SKM-1 treated with dmso at 0.1 percent for 144 hours (cell line): ENCODE results near the gene ANKS1B.
"Not testable (repeated sequence)": the region's sequence is repeated elsewhere in the genome, so short reads cannot be mapped to it uniquely, and the experiment has no call there.

Experiments
- DNase-seq: peaks from one replicate; lab custom pipeline; 2025; ENCODE audit not compliant: unreplicated experiment; lab: John Stamatoyannopoulos, UW

Gene ANKS1B

GRCh38 chr12:98852181-98852580 is 1132.6 kb downstream of the ANKS1B start:
- no peak for DNase-seq

DNA sequence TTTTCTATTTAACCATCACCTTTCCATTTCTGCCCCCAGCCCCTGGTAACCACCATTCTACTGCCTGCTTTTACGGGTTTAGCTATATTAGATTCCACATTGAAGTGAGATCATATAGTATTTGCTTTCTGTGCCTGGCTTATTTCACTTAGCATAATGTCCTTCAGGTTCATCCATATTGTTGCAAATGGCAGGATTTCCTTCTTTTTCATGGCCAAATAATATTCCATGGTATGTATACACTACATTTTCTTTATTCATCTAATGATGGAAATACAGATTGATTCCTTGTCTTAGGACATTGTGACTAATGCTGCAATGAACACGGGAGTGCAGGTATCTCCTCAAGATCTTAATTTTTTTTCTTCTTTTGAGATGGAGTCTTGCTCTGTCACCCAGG is 1137.5 kb downstream of the ANKS1B start:
- no peak for DNase-seq

DNA sequence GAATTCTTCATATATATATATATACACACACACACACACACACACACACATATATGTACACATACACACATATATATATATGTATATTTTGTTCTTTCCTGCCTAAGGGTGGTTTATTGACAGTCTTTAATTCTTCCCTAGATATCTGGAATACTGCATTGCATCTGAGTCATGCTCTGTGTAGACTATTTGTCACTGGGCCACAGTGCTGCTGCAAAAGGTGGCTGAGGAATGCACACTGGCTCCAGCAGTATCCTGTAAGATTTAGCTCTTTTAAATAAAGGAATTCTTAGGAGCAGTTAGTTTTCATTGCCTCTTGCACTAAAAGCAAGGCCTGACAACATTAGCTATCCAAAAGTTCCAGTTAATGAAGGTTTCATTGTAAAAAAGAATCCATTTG is 1138.8 kb downstream of the ANKS1B start:
- DNase-seq = no peak

DNA sequence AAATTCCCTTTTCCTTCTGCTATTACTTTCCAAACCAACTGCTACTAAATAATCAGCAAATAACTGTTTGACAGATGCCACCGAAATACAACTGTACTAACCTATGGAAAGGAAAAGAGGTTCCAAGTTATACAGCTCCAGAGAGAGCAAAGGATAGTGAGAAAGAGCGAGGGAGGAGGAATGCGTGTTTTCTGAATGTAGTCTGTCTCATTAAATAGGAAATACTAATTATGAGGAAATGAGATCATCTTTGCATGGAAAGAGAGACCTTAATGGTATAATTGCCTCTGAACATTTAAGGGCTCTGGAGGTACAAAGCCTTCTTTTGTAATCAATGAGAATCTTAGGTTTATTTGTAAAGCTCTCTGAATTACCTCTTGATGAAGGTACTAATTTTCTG is 1144.4 kb downstream of the ANKS1B start:
- DNase-seq = no peak

DNA sequence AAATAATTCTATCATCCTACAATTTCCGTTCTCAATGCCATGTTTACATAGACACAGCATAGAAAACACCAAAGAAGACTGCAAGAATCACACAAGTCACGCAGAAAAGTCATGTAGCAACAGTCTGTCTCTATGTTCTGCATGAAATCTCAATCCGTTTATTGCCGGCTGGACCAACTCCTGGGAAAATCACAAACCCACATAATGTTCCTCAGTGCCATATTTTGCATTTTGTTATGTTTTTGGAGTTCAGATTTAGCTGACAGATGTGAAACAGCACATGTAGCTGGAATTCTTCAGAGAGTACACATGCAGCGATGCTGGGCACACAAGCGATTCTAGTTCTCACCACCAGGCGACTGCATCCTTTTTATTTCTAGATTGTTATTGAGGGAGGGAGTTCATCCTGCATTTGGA is 1146.5 kb downstream of the ANKS1B start:
- no peak for DNase-seq

- not testable (repeated sequence) for DNase-seq
Measured at GRCh38 chr12:98837134-98837752, 1147.5 kb downstream of the ANKS1B start.

- DNase-seq = no peak
Measured at GRCh38 chr12:98830657-98831056, 1154.1 kb downstream of the ANKS1B start.

DNA sequence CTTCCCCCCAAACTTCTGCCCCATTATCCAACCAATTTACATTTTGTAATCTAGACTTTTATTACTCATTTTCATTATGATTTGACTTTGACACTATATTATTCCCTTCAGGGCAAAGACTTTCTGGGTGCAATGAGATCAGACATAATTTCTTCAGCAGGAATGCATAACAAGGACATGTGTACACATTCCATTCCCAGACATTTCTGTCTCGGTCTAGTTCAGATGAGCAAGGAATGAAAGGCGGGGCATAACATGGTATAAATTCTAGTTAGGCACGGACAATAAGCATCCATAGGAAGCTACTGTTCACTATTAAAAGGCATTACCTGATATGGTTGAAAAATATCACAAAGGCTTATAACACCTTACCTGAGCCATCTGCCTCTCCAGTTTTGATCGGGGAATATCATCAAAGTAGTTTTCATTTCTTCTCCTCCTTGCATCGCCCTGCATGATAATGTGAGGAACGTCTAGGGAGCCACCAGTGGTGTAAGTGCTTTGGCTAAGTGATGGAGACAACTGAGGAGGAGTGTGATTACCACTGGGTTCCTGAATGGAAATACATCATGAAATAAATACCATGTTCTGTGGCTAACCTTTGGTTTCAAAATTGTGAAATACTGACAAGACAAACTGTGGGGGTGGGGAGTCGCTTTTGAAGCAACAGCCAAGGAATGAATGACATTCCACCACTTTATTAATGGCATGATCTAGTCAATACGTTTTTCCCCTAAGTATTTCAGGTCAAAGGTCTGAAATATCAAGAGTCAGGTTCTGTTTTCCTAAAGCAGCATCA is 1155.7 kb downstream of the ANKS1B start:
- DNase-seq = no peak

DNA sequence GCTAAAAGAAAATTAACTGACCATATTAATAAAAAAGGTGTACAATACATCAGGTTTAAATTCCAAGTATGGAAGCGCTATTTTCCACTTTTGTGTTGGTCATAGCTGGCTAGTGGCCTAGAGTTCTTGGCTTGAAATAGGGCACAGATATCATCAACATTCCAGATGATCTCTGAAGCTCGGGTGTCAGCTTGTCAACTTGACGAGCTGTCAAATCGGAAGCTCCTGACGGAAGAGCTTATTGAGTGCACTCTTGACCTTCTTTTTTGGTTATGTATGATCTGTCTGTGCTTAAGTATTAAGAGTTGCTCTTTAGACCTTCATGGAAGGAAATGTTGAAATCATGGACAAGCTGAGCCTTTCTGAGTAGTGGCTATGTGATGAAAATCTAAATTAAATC is 1161.7 kb downstream of the ANKS1B start:
- no peak for DNase-seq

DNA sequence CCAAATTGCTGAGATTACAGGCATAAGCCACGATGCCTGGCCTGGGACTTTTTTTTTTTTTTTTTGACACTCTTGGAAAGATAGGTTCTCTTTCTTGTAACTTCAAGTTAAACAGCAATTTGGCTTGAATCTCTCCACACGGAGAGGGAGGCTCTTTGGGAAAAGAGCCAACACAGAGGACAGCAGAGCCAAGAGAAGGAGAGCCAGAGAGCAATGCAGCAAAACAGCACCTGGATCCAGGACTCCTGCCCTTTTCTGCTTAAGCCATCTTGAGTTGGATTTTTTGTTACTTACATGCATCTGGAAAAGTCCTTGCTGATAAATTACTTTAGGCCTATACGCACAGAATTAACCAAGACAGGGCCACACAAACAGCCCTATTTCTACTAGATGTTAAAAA is 1162.9 kb downstream of the ANKS1B start:
- no peak for DNase-seq

DNA sequence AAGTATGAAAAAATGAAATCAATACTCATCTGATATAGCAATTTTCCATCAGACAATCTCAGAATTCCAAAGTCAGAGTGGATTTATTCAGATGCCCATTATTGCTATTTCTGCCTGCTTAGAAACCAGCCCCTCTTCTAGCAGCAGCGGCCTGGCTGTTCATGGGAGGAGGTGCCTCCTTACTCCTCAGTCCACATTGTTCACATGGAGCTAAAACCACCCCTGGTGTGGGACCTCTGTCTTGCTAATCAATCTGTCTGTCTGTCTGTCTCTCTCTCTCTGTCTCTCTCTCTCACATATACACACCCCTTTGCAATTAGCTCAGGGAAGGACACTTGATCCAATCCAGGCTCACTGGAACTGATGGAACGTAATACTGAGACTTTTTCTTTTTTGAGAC is 1163.5 kb downstream of the ANKS1B start:
- no peak for DNase-seq

GRCh38 chr12:98819821-98820404 is 1164.8 kb downstream of the ANKS1B start:
- no peak for DNase-seq

DNA sequence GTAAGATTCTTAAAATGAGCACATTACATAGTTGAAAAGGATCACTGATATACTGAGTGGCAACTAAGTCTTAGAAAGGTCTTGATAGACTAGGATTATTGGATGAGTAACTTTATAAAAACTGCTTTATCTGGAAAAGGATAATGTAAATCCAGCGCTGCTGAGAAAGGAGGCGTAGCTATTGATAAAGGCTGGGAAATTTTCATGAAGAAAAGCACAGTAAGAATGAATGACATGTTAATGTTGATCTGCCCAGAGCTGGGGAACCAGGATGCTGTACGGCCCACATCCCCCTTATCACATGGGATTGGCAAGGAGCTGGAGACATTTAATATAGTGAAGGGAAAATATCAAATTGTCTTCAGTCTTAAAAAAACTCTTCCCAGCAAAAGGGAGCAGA is 1165.7 kb downstream of the ANKS1B start:
- no peak for DNase-seq

DNA sequence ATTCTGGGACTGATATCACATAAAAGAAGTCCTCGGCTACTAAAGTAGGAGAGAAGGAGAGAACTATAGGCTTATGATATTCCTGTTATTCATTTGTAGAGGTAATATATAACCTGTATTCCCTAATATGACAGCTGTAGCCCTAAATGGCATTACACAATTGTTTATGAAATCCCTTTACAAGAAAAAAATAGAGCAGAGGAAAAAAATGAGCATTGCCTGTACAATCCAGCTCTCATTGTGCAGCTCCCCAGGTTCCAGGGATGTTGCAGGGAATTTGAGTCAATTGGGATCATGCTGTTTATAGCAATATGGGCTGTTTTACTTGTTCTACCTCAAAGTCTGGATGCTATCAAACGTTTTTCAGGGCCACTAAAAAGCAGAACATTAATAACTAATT is 1166.5 kb downstream of the ANKS1B start:
- no peak for DNase-seq

GRCh38 chr12:98817742-98818141 is 1167.0 kb downstream of the ANKS1B start:
- no peak for DNase-seq

- DNase-seq = no peak
Measured at GRCh38 chr12:98816720-98817119, 1168.0 kb downstream of the ANKS1B start.

DNA sequence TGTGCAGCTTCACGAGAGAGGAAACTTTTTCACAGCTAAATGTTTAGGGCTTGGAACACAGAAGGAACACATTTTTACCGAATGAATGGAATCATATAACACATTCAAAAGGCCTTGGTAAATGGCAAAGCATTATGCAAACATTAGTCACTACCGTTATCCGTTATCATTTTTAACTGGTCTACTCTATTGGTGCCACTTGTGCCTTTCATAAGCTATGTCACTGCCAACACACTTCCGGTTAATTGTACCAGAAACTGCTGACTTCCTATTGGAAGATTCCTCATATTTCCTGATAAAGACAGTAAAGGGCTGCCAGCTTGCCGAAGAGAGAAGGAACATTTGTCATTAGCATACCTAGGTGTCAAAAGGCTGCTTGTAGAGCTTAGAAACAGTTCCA is 1170.5 kb downstream of the ANKS1B start:
- DNase-seq = no peak

DNA sequence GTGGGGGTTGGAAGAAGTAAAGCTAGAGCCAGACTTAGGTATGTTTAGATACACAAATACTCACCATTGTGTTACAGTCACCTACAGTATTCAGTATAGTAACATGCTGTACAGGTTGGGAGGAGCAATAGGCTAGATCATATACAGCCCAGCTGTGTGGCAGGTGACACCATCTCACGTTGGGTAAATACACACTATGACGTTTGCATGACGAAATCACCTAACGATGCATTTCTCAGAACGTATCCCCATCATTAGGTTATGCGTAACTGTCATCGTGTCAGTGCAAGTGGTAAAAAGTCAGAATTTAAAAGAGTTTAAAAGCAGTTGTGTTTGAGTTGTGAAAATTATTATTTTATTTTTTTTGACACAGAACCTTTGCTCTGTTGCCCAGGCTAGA is 1172.5 kb downstream of the ANKS1B start:
- no peak for DNase-seq

GRCh38 chr12:98808243-98808875 is 1176.4 kb downstream of the ANKS1B start:
- no peak for DNase-seq

- no peak for DNase-seq
Measured at GRCh38 chr12:98807187-98807586, 1177.5 kb downstream of the ANKS1B start.

DNA sequence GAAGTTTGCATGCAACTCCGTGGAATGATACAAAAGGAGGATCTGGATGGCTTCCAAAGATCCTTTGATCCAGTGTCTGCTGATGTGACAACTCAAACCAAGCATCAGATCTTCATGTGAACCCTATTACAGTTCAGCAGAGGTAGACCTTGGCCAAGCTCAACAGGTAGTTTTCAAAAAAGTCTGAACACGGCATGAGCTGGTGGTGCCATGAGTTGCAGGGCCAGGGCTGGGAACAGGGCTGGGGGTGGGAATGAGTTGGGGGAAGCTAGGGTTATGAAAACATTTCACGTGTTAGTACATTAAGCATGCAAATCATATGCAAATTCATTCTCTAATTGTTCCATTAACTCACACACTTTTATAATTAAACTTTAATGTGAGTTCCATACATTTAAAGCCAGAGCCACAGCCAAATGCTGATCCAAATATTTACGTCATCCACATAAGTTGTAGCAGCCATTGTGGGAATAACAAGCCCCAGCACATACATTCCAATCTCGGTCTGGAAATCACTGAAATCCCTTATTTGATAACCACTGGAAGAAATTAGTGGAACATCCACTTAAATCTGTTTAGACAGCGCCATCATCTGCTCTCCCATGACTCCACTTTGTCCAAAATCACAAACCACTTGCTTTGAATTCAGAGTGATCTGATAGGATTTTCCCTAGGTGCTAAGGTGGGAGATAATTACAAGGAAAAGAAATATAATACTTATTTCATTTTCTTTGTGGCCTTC is 1181.1 kb downstream of the ANKS1B start:
- DNase-seq = no peak
